ENCODE results near the gene FAM120A.
"Not testable (repeated sequence)": the region's sequence is repeated elsewhere in the genome, so short reads cannot be mapped to it uniquely, and the experiment has no call there.

Gene FAM120A, protein sequence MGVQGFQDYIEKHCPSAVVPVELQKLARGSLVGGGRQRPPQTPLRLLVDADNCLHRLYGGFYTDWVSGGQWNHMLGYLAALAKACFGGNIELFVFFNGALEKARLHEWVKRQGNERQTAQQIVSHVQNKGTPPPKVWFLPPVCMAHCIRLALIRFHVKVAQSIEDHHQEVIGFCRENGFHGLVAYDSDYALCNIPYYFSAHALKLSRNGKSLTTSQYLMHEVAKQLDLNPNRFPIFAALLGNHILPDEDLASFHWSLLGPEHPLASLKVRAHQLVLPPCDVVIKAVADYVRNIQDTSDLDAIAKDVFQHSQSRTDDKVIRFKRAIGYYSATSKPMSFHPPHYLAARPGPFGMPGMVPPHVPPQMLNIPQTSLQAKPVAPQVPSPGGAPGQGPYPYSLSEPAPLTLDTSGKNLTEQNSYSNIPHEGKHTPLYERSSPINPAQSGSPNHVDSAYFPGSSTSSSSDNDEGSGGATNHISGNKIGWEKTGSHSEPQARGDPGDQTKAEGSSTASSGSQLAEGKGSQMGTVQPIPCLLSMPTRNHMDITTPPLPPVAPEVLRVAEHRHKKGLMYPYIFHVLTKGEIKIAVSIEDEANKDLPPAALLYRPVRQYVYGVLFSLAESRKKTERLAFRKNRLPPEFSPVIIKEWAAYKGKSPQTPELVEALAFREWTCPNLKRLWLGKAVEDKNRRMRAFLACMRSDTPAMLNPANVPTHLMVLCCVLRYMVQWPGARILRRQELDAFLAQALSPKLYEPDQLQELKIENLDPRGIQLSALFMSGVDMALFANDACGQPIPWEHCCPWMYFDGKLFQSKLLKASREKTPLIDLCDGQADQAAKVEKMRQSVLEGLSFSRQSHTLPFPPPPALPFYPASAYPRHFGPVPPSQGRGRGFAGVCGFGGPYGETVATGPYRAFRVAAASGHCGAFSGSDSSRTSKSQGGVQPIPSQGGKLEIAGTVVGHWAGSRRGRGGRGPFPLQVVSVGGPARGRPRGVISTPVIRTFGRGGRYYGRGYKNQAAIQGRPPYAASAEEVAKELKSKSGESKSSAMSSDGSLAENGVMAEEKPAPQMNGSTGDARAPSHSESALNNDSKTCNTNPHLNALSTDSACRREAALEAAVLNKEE

DNA sequence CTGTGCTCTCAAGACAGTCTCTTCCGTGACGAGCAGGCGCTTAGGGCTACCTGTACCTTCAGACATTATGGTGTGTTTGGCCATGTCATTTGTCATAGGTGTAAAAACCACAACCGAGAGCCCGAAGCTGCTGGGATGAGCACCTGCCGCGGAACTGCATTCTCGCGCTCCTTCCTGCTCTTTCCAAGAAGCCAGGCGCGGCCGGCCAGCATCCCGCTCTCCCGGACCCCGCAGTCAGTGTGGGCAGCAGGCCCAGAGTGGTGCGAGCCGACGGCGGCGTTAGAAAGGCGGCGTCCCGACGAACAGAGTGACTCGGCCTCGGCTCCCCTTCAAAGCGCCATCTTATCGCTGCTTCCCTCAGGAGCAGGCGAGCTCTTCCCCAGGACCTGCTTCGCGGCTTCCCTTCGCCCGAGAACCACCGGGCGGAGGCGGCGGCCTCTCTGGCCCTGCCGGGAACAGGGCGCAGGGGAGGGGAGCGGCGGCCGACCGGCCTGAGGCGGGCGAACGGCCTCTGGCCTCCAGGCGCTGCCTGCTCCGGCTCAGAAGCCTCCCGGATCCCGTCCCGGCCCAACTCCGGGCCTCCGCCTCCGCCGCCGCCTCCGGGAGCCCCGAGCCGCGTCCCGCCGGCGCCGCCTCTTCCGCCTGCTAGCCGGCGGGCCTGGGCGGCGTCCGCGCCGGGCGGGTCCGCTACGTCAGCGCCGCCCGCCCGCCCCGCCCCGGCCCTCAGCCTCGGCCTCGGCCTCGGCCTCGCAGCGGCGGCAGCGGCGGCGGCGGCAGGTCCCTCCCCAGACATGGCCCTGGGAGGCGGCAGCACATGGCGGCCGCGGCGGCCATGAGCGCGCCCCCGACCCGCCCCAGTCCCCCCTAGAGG, at the start of gene FAM120A:
TSS of gene FAM120A (plus strand) at position 741 of the 871 bp plus-strand sequence. CDS start 231 bp downstream, outside the sequence.
- peak; percentile 86 for DNase-seq

DNA sequence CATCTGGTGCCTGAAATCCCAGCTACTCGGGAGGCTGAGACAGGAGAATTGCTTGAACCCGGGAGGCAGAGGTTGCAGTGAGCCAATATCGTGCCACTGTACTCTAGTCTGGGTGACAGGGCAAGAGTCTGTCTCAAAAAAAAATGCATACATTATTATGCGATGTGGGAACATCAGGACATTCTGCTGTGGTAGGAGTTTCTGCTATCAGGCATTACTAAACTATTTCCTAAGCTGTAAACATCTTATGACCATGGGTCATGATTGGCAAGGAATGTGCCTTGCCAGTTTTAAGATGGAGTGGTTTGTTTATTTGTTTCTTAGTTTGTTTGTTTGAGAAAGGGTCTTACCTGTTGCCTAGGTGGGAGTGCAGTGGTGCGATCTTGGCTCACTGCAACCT, 45.1 kb upstream of the FAM120A start:
- no peak for DNase-seq

GRCh38 chr9:93413530-93413929, 38.0 kb upstream of the FAM120A start:
- DNase-seq = no peak

GRCh38 chr9:93415176-93415690, 36.3 kb upstream of the FAM120A start:
- no peak for DNase-seq

DNA sequence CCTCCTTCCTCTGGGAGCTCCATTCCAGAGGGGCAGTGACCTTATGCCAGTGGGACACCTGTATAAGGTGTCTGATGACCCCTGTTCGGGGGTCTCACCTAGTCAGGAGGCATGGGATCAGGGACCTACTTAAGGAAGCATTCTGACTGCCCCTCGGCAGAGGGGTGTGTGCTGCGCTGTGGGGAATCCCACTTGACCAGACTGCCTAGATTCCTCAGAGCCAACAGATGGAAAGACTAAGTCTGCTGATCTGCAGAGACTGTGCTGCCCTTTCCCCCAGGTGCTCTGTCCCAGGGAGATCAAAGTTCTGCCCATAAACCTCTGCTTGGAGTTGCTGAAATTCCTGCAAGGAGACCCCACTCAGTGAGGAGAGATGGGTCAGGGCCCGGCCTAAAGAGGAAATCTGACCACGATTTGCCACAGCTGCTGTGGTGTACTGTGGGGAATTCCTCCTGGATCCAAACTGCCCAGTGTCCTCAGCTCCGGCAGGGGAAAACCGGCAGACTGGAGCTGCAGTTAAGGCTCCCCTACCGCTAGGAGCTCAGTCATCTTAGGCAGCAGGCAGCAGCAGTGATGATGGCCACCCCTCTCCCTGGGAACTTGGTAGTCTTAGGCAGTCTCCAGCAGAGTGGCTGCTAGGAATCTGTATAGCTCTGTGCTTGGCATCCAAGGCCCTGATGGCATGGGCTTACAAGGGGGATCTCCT, 34.8 kb upstream of the FAM120A start:
- no peak for DNase-seq

- no peak for DNase-seq
Observed at GRCh38 chr9:93417538-93417937, 33.9 kb upstream of the FAM120A start.

DNA sequence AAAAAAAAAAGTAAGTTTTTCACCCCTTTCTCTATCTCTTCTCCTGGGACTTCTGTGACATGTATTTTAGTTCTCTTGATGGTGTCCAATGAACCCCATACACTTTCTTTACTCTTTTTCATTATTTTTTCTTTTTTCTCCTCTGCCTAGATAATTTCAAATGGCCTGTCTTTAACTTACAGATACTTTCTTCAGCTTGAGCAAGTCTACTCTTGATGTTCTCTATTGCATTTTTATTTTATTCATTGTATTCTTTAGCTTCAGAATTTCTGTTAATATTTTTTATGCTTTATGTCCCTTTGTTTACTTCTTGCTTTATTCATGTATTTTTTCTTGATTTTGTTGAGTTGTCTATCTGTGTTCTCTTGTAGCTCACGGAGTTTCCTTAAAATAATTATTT, 32.5 kb upstream of the FAM120A start:
- no peak for DNase-seq

DNA sequence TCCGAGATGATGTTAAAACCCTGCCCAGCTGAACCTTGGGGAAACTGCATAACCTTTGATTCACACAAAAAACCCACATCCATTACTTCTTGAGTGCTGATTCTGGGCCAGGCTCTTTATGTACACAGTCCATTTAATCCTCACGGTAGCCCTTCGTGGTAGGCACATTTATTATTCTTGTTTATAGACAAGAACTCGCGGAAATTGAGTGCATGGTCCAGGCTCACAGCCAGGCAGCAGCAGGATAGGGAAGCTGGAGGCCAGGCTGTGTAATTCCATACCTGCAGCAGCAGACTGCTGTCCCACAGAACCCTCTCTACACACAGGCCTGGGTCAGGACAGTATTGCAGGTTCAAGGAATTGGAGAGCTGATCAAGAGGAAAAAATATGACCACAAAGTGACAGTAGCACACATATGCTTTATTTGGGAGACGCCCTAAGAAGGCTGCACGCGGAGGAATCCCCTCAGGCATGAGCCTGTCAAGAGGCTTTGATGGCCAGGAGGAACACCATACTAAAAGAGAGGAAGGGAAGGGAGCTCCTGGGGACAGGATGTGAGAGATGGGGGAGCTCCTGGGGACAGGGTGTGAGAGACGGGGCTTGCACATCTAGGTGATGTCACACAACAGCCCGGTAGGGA, 28.4 kb upstream of the FAM120A start:
- no peak for DNase-seq

- DNase-seq = no peak
Observed at GRCh38 chr9:93427655-93428379, 23.7 kb upstream of the FAM120A start.

DNA sequence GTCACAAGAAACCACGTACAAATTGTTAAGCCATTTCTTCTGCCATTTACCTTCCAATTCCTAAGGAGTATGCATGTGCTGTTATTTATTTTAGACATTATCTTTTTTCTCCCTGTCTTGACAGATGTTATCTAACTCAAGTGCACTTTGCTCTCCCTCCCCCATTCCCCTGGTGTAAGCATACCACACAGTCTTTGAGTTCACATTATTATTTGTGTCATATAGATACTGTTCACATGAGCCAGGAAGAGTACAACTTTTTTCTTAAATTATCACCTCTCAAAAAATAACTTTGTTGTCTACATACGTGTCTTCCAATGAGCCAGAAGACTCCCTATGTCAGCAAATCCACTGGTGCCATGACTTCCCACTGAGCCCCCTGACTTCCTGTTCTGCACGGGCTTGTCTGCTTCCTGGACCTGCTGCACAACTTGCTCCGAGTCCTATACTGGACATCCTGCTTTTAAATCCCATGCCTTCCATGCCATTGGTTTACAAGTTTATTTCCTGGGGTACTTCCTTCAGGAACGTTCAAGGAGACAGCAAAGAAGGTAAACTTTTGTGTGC, 19.9 kb upstream of the FAM120A start:
- no peak for DNase-seq

DNA sequence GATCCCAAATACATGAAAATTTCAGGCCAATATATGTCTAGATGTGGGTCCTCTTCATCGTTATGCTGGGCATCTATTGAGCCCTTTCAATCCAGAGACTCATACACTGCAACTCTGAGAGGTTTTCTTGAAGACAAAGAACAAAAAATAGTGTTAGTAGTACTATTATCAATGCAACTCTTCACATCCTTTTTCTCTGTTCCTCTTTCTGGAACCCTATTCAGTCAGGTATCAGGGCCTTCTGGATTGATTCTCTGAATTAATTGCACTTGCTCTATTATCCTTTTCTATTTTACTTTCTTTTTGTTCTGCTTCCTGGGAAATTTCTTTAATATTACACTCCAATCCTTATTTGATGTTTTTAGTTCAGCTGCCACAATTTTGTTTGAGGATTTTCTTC, 18.5 kb upstream of the FAM120A start:
- DNase-seq = no peak

DNA sequence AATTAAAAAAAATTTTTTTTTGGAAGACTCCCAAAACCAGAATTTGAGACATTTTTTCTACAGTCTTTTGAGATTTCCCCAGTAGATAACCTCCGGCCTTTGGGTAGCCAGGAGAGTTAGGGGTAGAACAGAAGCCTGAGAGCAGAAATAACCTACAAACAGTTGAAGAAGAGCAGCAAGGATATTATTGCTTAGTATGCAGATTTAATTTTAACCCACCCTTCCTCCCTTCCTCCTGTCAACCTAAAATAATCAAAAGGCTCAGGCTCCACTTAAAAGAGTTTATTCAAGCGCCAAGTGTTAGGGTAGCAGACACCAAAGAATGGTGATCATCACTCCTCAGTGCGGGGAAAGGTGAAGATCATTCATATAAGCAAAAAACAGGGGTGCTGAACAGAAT, 17.4 kb upstream of the FAM120A start:
- no peak for DNase-seq

DNA sequence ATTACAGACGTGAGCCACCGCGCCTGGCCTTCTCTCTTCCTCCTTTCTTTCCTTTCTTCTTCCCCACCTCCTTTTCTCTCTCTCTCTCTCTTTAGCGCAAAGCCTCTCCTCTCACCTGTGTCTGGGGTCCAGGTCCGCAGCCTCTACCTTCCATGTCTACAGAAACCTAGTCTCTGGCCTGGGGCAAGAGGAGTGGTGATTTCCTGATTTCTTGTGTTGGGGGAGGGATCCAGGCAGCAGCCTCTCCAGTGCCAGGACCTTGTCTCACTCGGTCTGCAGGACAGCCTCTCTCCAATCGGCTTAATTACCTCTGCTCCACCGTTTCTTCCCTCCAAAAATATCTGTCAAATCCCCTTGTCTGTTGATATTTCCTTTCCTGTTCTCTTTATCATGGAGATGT, 16.1 kb upstream of the FAM120A start:
- no peak for DNase-seq

GRCh38 chr9:93436218-93436617, 15.3 kb upstream of the FAM120A start:
- no peak for DNase-seq

DNA sequence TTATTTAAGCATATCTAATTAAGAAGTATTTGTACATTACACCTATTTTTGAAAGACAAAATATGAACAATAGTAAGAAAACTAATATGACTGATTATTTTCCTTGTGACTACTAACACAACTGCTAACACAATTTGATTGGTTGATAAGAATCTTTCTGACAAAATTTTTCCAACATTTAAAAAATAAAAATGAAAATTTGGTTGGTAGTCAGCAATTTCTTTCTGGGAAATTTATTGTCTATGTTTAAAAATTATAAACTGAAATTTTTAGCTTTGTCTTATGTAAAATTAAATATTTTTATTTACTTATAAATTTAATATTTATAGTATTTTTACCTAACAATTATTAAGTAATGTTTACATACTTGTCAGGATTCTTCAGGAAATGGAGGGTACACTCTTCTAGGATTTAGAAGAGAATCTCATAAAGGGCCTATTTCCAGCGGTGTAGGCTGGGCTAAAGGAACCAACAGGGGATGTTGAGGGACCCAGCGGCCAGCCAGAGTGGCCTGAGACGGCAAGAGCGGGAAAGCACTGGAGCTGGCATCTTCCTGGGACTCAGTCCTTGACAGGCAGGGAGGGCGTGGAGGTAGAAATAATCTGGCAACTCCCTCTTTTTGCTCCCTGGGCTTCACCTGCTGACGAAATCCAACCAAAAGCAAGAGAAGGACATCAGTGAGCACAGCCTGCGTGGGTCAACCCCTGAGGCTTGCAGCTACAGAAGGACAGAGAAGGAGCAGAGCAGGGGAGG, 14.7 kb upstream of the FAM120A start:
- no peak for DNase-seq

DNA sequence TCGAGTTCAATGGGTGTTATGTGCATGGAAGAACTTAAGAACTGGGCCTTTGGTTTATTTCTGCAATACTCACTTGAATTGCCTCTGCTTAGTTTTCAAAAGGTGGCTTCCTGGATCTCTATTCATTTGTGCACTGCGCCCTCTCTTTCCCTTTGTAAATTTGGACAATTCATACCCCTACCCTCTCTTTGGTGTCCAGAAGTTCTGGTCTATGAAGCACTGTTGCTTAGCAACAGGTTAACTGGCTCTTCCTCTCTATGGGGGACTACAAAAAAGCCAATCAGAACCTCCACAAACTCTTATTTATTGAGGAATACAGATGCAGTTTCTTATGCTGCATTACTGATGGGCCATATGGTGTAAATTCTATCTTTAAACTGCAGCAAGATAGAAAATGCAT, 13.5 kb upstream of the FAM120A start:
- no peak for DNase-seq

- not testable (repeated sequence) for DNase-seq
Observed at GRCh38 chr9:93439301-93439700, 12.2 kb upstream of the FAM120A start.

GRCh38 chr9:93440896-93441580, 10.4 kb upstream of the FAM120A start:
- DNase-seq = no peak

DNA sequence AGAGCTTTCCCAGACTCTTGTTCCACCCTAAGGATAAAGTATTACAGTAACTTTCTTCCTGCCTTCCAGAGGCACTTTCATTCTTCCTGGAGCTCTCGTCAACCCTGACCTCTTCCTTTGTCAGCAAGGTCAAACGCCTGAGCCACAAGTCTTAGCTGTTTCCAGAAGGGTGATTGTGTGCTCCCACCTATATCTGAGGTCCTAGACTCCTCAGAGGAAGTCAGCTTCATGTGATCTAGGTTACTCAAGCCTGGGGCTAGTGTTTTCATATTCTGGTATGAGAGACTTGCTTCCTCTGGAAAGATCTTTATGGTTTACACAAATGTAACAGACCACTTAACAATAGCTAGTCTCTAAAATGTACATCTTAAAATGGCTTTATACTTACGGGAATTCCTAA, 5.4 kb upstream of the FAM120A start:
- DNase-seq = no peak

Data from femur (tissue), 1 donor.